Measurements from ENCODE around the gene FAF2. TPM values are rescaled to one million over a fixed set of nuclear protein-coding genes. Genes with fewer than 3 reads are reported as not detected.
A peak's percentile ranks its signal among the peaks of the same experiment; 100 is the strongest.

FAF2 gene
- total RNA-seq, 1 experiment from 2014 or later = 44.4 TPM

DNA sequence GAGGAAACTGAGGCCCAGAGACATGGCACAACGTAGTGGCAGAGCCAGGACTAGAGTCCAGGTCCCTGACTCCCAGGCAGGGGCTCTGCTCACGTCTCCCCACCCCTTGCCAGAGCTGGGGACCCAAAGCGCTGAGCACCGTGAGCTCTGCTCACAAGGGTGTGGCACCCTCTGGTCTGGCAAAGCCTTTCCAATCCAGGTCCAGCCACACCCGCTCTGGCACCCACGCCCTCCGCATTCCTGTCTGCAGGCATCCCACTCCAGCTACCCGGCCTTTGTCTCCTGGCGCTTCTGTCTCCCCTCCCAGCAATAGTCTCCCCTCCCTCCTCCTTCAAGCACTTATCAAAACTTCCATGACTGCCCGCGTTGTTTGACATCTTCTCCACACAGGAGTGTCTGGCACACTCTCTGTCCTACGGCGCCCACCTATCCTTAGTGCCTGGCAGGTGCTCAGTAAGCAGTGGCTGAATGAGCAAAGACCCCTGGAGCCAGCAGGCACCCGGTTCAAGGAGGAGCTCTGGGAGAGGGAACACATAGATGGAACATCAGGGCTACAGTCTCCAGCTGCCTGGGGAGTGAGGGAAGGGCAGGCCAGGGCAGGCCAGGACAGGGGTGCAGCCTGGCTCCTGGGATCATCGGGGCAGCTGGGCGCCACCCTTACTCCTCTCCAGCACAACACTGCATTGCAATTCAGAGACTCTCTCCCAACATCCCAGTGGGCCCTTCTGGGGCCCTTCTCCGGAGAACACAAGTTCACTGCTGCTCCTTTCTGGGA lies 47.6 kb upstream of the FAF2 start:
- Histone ChIP-seq H3K9me3 (ENCODE audit: control insufficient read depth, low read depth, low read length) (no peaks in the 10 kb centered on the region), H2BK20ac (ENCODE audit: low read depth, low read length, poor library complexity, severe bottlenecking) (no peak overlapping the region), H3K4me1 (ENCODE audit: insufficient read depth, low read length) (no peaks in the 10 kb centered on the region), H3K27ac (ENCODE audit: insufficient read length, low read depth, low read length) (no peak overlapping the region), H3K18ac (ENCODE audit: insufficient read length, low read depth, low read length) (no peak overlapping the region), H3K56ac (ENCODE audit: insufficient read length, low read depth, low read length) (no peak overlapping the region), H3K9ac (ENCODE audit: extremely low read depth, insufficient read length, low read length) (no peak overlapping the region), H4K20me1 (ENCODE audit: control insufficient read depth, insufficient read depth, insufficient read length) (no peaks in the 10 kb centered on the region), H3K4ac (ENCODE audit: low read depth, low read length) (no peak overlapping the region), H2AK5ac (ENCODE audit: insufficient read length, low read length) (no peak overlapping the region), H2BK120ac (ENCODE audit: low read depth, low read length, poor library complexity, severe bottlenecking) (no peak overlapping the region), H4K91ac (ENCODE audit: insufficient read length, low read depth, low read length) (no peak overlapping the region), H2AFZ (ENCODE audit: low read length) (no peak overlapping the region), H3K23ac (ENCODE audit: insufficient read length, low read depth, low read length) (no peak overlapping the region), H3K79me1 (ENCODE audit: insufficient read depth, low read depth, low read length, poor library complexity, severe bottlenecking) (no peaks in the 10 kb centered on the region), H3K79me2 (ENCODE audit: insufficient read depth, low read length) (no peaks in the 10 kb centered on the region), H3K4me2 (ENCODE audit: insufficient read depth, insufficient read length, low read length) (no peak overlapping the region), H4K5ac (ENCODE audit: insufficient read length, low read depth, low read length) (no peak overlapping the region), H2BK15ac (ENCODE audit: low read depth, low read length) (no peak overlapping the region), H3K27me3 (ENCODE audit: insufficient read depth, low read length) (no peaks in the 10 kb centered on the region), H3T11ph (ENCODE audit: low read length) (no peak overlapping the region), H2BK5ac (ENCODE audit: insufficient read length, low read length) (no peak overlapping the region), H4K8ac (replicated peaks; ENCODE audit: insufficient read length, low read depth, low read length) (no peak overlapping the region), H3K14ac (ENCODE audit: insufficient read depth, low read length) (no peak overlapping the region; the same call in 1 of the 2 replicates), H3K23me2 (ENCODE audit: insufficient read length, low read depth, low read length, poor library complexity, severe bottlenecking) (no peaks in the 10 kb centered on the region), H2BK12ac (ENCODE audit: insufficient read length, low read depth, low read length) (no peak overlapping the region)
- H3K4me1 Mint-ChIP-seq = peaks cover 4 to 7% of the 10 kb centered on the region in 2 experiments
- no CpG with 5 or more reads among the region's 17 CpGs for WGBS (ENCODE audit: extremely low coverage, insufficient read length, low lambda C conversion rate)
- peak overlapping the region in 2 of 3 experiments; percentile 45 to 65; a peak in 2 of 7 replicates for H3K27ac Mint-ChIP-seq
- no peak overlapping the region for H3K4me3 Mint-ChIP-seq
- TF ChIP-seq, protein P1, sequence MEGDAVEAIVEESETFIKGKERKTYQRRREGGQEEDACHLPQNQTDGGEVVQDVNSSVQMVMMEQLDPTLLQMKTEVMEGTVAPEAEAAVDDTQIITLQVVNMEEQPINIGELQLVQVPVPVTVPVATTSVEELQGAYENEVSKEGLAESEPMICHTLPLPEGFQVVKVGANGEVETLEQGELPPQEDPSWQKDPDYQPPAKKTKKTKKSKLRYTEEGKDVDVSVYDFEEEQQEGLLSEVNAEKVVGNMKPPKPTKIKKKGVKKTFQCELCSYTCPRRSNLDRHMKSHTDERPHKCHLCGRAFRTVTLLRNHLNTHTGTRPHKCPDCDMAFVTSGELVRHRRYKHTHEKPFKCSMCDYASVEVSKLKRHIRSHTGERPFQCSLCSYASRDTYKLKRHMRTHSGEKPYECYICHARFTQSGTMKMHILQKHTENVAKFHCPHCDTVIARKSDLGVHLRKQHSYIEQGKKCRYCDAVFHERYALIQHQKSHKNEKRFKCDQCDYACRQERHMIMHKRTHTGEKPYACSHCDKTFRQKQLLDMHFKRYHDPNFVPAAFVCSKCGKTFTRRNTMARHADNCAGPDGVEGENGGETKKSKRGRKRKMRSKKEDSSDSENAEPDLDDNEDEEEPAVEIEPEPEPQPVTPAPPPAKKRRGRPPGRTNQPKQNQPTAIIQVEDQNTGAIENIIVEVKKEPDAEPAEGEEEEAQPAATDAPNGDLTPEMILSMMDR (conservative IDR thresholded peaks at IDR 0.05) = no peak
- H3K9me3 Mint-ChIP-seq = no peaks in the 10 kb centered on the region
- DNase-seq = no peak
- H3K27me3 Mint-ChIP-seq (ENCODE audit: low read depth) = peaks cover 2% of the 10 kb centered on the region; the same call in 1 of the 2 replicates
- H3K36me3 Mint-ChIP-seq (ENCODE audit: insufficient read depth in 1 of 3, low read depth in 3 of 3) = peaks cover 0 to 2% (median 0%) of the 10 kb centered on the region in 3 experiments; a peak in 1 of 7 replicates

All from H9 (cell line).